ENCODE results near the gene TJP1. TPM values are rescaled to one million over a fixed set of nuclear protein-coding genes. Genes with fewer than 3 reads are reported as not detected.
A peak's percentile ranks its signal among the peaks of the same experiment; 100 is the strongest.

Gene TJP1
- total and polyA plus RNA-seq, 9 of the 15 experiments (the other 6 are each of a cell fraction or from before 2014, with no cell fraction given), result 9.1 to 39.3 (median 28.0) TPM

- TF ChIP-seq AFF4 (CRISPR knock-in tag; IDR thresholded peaks at IDR 0.05) (no peak), CC2D1A (IDR thresholded peaks at IDR 0.05) (peak; percentile 38; the same call in 1 of the 2 replicates), FOXK2 (conservative IDR thresholded peaks at IDR 0.05 in 1 of 2, IDR thresholded peaks at IDR 0.05 in 1 of 2; ENCODE audit: low read depth in 2 of 2) (peak; percentile 54 to 58; a peak in 3 of 4 replicates), RCOR1 (IDR thresholded peaks at IDR 0.05; ENCODE audit: borderline replicate concordance in 1 of 2, low read depth in 2 of 2, low read length in 2 of 2) (peak in 1 of 2 experiments; percentile 24; a peak in 1 of 4 replicates), ZNF24 (IDR thresholded peaks at IDR 0.05) (no peak), BHLHE40 (IDR thresholded peaks at IDR 0.05; ENCODE audit: low read length) (0 out of 2 replicates have a peak, but pooled peaks have one; percentile 22), ATF7 (IDR thresholded peaks at IDR 0.05) (0 out of 2 replicates have a peak, but pooled peaks have one; percentile 32), FOXP1 (CRISPR knock-in tag; IDR thresholded peaks at IDR 0.05) (peak; percentile 54; the same call in 1 of the 2 replicates), CTCF (IDR thresholded peaks at IDR 0.05 in 2 of 3, conservative IDR thresholded peaks at IDR 0.05 in 1 of 3; ENCODE audit: insufficient read depth in 2 of 3, low read depth in 1 of 3, low read length in 3 of 3) (peak; percentile 89 to 97 (median 96)), ARNT (IDR thresholded peaks at IDR 0.05) (0 out of 4 replicates have a peak, but pooled peaks of 1 of the 2 experiments have one; percentile 49), ZNF263 (CRISPR knock-in tag; IDR thresholded peaks at IDR 0.05; ENCODE audit: borderline replicate concordance) (no peak), ELF2 (CRISPR knock-in tag; IDR thresholded peaks at IDR 0.05) (no peak), REST (IDR thresholded peaks at IDR 0.05; ENCODE audit: borderline replicate concordance) (peak; percentile 79; the same call in 1 of the 2 replicates), REST (CRISPR knock-in tag; IDR thresholded peaks at IDR 0.05; ENCODE audit: low read depth) (no peak)
Observed at GRCh38 chr15:29668120-29668602, 154.1 kb downstream of the TJP1 start (continued).
